ENCODE measurements around the gene FHAD1.
A peak's percentile ranks its signal among the peaks of the same experiment; 100 is the strongest.

FHAD1 gene

DNA sequence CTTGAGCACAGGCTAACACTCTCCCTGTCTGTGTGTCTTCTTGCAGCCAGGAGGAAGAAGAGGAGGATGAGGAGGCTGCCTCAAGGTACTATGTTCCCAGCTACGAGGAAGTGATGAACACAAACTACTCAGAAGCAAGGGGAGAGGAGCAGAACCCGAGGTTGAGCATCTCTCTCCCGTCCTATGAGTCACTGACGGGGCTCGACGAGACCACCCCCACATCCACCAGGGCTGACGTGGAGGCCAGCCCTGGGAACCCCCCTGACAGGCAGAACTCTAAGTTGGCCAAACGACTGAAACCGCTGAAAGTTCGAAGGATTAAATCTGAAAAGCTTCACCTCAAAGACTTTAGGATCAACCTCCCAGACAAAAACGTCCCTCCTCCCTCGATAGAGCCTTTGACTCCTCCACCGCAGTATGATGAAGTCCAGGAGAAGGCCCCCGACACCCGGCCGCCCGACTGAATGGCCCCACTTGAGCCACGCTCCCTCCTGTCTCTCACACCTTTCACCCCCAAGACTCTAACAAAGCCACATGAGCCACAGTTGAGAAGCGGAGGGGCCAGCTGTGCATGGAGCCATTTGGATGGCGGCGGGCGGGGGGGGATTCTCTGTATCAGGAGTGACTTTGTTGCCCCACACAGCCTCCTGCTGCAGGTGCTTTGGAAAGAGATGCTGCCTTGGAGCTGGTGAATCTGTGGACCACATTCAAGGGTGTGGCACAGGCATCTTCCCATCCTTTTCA is 27.6 kb upstream of the FHAD1 start:
- DNase-seq, result no peak

DNA sequence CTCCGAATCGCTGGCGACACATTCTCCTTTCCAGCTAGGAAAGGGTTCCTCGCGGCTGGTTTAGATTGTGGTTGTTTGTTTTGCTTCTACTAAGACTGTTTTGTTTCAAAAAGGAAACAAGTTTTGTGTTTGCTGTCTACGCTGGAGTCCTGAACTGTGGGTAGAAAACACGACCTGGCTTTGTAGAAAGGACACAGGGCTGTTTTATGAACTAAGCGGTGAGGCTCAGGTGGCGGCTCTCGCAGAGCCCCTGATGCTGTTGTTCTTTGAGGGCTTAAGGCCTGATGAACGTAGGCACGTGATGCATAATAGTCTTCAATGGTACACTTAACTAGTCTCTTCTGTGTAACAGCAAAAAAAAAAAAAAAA is 27.0 kb upstream of the FHAD1 start:
- DNase-seq, result no peak

DNA sequence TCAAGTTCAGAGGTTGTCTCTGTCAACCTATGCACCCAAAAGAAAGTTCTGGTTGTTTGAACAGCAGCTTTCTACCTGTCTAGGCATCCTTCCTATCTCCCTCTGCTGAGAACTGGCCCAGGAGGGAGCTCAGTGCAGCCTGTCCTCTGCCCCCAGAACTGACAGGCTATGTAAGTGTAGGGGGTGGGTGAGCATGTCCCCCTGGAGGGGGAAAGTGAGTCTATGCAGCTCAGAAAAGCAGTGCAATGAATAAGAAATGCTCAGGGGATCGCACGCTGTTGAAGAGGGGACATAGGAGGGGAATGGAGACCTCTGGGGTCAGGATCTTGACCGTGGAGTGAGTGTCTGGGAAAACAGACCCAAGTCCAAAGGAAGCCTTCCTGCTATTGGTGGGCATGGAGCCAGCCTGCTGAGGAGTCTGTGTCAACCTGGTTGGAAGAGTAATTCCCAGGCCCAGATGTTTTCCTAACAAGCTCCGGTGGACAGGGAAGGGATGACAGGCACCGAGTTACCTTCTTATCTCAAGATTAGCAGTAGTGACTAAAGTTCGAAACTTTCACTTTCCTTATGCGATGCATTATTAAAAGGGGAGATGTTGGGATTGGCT is 26.1 kb upstream of the FHAD1 start:
- DNase-seq, result no peak

DNA sequence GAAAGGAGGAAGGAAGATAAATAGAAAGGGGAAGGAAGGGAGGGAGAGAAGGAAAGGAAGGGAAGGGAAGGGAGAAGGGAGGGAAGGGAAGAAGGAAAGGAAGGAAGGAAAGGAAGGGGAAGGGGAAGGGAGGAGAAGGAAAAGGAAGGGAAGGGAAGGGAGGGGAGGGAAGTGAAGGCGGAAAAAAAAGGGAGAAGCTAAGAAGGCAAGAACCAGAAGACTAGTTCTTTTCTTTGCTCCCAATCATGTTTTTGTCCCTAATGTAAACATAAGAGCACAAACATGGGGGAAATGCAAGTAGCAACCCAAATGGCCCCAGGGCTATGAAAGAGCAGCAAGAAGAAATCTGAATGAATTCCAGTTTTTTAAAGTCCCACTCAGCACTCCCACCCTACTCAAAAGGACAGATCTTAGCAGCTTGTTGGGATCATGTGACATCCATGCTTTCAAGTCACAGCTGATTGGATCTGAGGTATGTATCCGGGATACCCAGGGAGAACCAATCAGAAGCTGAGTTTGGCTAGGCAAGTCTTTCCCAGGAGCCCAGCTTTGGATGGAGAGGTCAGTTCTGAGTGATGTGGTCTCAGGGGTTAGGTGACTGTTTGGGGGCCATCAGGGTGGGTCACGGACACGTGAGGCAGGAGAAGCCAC is 24.2 kb upstream of the FHAD1 start:
- DNase-seq, result no peak

DNA sequence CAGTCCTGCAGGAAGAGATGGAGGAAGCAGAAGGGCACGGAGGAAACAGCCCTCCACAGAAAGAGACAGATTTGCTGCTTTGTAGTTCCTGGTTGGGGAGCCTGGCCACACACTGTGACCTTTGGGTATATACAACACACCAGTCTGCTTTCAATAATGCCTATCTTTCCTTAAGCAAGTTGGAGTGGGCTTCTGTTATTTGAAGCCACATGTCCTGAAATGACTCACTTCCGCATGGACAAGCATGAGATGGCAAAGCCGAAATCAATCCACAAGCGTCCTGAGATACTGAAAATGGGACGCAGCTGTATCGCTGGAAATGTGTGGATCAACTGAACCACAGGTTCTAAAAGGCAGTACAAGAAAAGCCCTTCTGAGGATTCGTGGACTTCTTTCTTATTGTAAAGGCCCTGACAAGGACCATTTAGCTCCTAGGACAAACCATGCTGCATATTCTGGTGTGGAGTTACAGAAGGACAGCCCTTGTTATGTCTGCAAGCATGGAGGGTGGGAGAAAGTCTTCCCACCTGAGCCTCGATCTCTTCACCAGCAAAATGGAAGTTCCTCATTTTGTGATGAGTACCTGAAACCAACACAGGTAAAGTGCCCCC is 22.7 kb upstream of the FHAD1 start:
- peak; percentile 31 for DNase-seq

DNA sequence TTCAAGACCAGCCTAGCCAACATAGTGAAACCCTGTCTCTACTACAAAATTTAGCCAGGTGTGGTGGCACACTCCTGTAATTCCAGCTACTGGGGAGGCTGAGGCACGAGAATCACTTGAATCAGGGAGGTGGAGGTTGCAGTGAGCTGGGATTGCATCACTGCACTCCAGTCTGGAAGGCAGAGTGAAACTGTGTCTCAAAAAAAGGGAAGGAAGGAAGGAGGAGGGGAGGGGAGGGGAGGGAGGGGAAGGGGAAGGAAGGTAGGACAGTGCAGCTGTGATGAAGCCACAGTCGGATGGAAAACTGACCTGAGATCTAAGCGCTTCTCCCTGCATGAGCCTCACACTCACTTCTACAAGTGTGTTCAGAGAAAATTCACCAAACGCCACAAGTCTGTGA is 22.0 kb upstream of the FHAD1 start:
- peak; percentile 20 for DNase-seq

DNA sequence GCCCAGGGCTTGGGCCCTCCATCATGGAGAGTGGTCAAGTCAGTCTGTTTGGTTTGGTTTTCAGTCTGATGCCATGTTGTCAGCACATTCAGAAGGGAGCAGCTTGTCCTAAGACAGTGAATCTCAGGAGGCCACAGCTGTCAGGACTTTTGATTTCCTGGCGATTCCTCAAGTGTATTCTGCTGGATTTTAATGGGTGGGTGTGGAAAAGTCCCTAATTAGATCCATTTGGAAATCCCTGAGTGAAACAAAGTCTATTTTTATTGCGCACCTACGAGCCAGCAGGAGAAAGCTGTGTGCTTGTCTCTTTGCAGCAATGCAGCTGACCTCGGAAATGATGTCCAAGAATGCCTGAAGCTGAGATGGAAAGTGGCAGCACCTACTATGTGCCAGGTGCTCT is 21.6 kb upstream of the FHAD1 start:
- DNase-seq, result no peak

DNA sequence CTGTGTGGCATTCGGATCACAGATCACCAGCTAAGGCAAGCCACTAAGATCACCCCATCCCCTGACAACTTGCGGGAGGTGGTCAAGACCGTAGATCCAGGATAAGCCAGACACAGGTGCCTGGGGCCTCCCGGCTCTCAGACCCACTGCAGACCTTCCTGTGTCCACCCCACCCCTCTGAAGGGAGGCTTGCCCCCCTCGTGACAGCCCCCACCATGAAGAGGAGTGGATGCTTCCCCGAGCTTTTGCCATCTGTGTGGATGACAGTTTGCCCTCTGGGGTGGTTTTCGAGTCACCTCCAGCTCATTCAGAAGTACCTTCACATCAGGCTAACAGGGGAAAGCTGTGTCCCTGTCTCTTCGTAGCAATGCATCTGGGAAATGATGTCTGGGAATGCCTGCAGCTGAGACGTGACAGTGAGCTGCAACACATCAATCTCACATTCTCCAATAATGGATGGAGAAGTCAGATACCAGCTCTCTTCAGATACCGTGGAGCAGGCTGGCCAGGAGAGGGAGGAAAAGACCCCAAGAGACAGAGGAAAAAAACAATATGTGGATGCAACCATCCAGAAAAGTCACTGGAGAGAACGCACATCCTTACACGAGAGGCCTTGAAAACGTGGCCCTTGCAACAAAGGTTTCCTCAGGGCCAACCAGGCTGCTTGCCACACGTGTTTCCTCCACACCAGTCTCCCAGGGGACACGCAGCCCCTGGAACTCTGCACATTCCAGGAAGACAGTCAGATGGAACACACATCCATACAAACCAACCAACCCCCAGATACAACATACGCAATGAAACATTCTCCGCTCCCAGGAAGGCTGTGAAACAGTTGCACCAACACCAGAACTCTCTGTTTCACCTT is 20.4 kb upstream of the FHAD1 start:
- DNase-seq, result no peak

DNA sequence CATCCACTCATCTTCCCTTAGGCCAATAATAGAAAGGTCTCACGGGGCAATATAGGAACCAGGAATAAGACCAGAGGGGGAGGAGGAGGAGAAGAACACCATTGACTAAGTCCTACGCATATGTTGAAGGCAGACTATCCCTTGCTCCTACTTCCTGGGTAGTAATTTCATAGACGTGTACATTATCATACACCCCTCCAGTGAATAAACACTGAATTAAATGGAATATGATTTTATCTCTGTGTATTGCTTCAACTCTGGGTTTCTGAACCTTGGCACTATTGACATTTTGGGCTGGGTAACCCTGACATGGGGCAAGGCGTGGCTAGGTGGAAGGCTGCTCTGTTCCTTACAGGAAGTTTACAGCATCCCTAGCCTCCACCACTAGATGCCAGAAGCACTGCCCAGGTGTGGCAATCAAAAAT is 17.3 kb upstream of the FHAD1 start:
- no peak for DNase-seq

DNA sequence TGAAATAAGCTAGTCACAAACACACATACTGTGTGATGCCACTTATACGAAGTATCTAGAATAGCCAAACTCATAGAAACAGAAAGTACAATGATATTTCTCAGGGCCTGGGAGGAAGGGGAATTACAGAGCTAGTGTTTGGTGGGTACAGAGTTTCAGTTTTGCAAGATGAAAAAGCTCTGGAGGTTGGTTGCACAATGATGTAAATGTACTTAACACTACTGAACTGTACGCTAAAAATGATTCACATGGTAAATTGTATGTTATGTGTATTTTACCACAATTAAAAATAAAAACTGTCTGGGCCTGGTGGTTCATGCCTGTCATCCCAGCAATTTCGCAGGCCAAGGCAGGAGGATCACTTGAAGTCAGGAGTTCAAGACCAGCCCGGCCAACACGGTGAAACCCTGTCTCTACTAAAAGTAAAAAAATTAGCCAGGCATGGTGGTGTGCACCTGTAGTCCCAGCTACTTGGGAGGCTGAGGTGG is 15.3 kb upstream of the FHAD1 start:
- peak; percentile 24 for DNase-seq

DNA sequence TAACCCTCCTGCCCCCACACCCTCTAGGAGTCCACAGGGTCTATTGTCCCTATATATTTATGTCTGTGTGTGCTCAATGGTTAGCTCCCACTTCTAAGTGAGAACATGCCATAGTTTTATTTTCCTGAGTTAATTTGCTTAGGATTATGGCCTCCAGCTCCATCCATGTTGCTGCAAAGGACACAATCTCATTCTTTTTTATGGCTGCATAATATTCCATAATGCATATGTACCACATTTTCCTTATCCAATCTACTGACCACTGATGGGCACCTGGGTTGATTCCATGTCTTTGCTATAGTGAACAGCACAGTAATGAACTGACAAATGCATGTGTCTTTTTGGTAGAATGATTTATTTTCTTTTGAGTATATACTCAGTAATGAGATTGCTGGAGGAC is 13.3 kb upstream of the FHAD1 start:
- DNase-seq, result no peak

DNA sequence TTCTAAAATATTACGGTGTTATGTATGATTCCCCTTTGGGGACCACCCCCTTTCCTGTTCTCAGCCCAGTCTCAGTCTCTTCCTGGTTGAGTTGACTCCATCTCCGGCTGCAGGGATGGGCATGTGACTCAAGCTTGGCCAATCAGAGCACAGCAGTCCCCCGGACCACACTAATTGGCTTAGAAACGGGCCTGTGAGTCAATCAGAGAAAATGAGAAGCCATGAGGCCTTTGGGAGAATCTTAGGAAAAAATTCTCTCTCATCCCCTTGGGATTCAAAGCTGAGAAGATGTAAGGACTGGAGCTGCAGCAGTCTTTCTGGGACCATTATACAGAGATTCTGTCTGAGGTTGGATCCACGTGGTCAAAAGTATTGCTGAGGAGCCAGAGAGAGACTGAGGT is 10.7 kb upstream of the FHAD1 start:
- DNase-seq, result no peak

DNA sequence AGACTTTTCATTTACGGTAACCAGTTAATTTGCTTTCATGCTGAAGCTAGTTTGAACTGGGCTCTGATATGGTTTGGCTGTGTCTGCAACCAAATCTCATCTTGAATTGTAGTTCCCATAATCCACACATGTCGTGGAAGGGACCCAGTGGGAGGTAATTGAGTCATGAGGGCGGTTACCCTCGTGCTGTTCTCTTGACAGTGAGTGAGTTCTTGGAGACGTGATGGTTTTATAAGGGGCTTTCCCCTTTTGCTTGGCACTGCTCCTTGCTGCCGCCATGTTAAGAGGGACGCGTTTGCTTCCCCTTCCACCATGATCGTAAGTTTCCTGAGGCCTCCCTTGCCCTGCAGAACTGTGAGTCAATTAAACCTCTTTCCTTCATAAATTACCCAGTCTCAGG is 10.3 kb upstream of the FHAD1 start:
- no peak for DNase-seq

DNA sequence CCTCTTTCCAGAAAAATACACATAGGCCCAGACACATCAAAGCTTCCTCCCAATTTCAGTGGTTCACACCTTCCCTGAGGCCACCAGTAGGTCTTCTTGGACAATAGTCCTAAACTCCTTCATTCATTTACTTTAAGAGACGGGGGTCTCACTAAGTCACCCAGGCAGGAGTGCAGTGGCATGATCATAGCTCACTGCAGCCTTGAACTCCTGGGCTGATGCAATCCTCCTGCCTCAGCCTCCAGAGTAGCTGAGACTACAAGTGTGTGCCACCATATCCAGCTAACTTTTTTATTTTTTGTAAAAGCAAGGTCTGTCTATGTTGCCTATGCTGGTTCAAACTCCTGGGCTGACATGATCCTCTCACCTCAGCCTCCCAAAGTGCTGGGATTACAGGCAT is 8.2 kb upstream of the FHAD1 start:
- no peak for DNase-seq

DNA sequence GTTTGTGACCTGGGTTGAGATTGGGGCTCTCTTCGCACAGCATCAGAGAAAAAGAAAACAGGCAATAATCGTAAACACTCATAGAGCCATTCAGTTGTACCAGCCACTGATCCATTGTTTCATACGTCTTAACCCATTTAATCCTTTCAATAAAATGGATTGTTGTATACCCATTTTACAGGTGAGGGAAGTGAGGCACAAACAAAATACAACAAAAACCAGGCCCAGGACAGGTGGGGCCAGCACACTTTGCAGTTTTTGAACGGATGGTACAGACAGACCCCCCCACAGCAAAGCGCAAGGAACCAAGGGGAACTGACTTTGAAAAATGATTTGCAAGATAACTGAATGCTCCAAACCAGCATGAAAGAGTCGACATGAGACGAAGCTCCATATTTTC is 4.3 kb upstream of the FHAD1 start:
- DNase-seq, result no peak

DNA sequence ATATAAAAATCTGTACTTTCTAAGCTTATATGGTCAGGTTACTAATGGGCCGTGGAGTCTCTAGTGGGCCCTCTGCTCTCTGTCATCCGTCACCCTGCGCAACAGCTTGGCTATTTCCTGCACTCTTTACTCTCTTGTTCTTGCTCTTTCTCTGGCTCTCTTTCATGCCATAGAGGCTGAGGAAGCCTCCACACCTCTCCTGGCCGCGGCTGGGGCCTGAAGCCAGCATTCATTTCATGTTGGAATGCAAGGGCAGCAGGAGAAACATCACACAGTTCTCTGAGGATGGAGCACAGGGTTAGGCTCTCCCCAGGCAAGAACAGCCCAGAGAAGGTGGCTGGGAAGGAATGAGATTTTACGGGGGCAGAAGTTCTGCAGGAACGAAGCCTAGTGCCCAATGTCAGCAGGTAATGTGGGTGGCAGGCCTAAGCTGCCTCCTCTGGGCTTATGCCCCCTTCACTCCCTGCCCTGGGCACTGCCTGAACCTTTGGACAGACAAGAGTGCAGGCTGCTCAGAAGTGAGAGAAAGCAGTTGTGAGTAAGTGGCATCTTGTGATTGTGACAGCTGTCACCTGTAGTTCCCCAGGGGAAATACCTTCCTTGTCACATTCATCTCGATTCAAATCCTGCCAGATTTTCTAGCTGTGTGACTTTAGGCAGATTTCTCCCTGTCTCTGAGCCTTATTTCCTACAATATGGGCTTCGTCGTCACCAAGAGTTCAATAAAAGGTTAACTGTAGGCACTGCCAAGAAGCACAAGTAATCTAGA is 3.6 kb upstream of the FHAD1 start:
- DNase-seq, result no peak

DNA sequence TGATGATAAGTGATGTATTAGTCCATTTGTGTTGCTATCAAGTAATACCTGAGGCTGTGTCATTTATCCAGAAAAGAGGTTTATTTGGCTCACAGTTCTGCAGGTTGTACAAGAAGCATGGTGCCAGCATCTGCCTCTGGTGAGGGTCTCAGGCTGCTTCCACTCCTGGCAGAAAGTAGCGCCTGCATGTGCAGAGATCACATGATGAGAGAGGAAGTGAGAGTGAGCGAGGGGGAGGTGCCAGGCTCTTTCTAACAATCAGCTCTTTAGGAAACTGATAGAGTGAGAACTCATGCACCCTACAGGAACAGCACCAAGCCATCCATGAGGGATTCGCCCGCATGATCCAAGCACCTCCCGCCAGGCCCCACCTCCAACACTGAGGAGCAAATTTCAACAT is 2.2 kb upstream of the FHAD1 start:
- no peak for DNase-seq

DNA sequence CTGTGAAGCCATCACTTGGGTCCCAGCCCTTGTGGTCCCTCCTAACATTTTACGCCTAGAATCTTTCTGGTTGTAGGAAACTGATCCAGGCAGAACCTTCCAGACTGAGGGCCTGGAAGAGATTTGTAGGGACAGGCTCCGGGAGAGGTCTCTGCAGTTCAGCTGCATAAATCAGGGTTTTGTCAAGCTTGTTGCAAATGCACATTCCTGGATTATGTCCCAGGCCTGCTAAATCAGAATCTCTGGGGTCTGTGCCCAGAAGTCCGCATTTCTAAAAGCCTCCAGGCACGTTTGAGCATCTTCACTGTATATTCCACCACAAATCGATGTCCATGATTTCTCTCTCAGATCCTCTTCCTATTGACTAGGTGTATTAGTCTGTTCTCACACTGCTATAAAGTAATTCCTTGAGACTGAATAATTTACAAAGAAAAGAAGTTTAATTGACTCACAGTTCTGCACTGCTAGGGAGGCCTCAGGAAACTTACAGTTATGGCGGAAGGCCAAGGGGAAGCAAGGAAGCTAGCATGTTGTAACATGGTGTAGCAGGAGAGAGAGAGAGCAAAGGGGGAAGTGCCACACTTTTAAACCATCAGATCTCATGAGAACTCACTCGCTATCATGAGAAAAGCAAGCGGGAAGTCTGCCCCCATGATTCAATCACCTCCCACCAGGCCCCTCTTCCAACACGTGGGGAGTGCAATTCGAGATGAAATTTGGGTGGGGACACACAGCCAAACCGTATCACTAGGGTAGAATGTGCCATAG is 1.2 kb upstream of the FHAD1 start:
- DNase-seq, result peak; percentile 63

DNA sequence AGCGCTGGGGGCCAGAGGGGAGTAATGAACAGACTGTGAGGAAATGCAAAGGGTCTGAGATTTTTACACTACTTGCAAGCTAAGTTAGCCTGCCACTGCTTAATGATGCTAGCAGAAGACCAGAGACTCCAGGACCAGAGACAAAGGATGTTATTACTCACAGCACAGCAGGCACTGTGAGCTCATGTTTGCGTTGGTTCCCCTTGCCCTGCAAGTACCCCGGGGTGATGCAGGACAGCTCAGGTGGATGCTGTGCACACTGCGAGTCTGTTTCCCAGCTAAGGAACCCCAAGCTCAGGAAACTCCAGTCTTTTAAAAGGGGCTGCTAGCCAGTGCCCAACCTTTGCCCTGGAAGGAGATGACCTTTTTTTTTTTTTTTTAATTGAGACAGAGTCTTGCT is 1.2 kb downstream of the FHAD1 start:
- DNase-seq, result no peak

DNA sequence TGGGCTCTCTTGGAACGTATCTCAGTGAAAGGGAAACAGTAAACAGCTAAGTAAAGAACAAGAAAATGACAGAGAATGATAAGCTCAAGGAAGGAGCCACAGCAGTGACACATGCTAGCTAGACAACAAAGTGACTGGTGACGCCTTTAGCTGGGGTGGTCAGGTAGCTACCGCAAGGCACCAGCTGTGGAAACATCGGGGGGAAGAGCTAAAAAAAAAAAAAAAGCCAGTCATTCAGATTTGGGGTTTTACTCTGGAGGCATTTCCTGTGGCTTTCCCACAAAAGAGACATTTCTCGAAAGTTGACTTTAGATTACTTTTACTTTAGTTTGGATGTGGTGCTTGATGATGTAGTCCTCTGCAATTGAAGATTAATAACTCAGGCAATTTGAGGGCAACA is 2.1 kb downstream of the FHAD1 start:
- peak; percentile 76 for DNase-seq
